Measurements from ENCODE around the gene SMIM21. TPM values are rescaled to one million over a fixed set of nuclear protein-coding genes. Genes with fewer than 3 reads are reported as not detected.

Gene SMIM21
- total RNA-seq, 1 experiment from 2014 or later: not detected

DNA sequence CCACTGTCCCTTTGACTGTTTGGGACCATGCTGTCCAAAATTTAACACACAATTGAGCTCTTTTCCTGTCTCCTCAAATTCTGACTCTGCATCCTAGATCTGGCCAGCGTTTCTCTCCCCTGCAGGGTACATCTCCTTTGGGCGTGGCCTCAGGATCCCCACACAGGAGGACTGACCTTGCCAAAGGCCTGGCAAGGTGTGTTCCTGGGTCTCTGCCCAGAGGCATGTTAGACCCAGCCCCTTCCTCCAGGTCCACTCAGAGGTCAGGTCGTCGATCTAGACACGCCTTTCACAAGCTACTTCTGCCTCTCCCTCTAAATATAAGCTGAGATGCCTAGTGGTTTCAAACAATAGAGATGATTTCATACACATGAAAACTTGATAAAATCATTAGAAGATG lies 45.4 kb upstream of the SMIM21 start:
- H3K27me3 Mint-ChIP-seq (ENCODE audit: unreplicated experiment): peaks cover 16% of the 10 kb centered on the region
- H3K4me1 Mint-ChIP-seq (ENCODE audit: low read depth, unreplicated experiment): no peaks in the 10 kb centered on the region
- no peak overlapping the region for H3K4me3 Mint-ChIP-seq (ENCODE audit: low read depth, unreplicated experiment)
- no peak overlapping the region for H3K27ac Mint-ChIP-seq (ENCODE audit: unreplicated experiment)
- H3K36me3 Mint-ChIP-seq (ENCODE audit: insufficient read depth, unreplicated experiment): no peaks in the 10 kb centered on the region
- intact Hi-C loops (cut with micrococcal nuclease; ENCODE audit: unreplicated experiment): loop anchor here (10.0 kb wide), 1 partner anchor 428 kb away; no protein-coding TSS in a partner anchor
- CTCF ChIA-PET: no interaction called here
- DNase-seq: no peak
- H3K9me3 Mint-ChIP-seq (ENCODE audit: low read depth, unreplicated experiment): peaks cover 6% of the 10 kb centered on the region
- TF ChIP-seq, protein P1, sequence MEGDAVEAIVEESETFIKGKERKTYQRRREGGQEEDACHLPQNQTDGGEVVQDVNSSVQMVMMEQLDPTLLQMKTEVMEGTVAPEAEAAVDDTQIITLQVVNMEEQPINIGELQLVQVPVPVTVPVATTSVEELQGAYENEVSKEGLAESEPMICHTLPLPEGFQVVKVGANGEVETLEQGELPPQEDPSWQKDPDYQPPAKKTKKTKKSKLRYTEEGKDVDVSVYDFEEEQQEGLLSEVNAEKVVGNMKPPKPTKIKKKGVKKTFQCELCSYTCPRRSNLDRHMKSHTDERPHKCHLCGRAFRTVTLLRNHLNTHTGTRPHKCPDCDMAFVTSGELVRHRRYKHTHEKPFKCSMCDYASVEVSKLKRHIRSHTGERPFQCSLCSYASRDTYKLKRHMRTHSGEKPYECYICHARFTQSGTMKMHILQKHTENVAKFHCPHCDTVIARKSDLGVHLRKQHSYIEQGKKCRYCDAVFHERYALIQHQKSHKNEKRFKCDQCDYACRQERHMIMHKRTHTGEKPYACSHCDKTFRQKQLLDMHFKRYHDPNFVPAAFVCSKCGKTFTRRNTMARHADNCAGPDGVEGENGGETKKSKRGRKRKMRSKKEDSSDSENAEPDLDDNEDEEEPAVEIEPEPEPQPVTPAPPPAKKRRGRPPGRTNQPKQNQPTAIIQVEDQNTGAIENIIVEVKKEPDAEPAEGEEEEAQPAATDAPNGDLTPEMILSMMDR (IDR thresholded peaks at IDR 0.05; ENCODE audit: unreplicated experiment): no peak
- BruUV-seq (replicated peaks): no TSS peak

DNA sequence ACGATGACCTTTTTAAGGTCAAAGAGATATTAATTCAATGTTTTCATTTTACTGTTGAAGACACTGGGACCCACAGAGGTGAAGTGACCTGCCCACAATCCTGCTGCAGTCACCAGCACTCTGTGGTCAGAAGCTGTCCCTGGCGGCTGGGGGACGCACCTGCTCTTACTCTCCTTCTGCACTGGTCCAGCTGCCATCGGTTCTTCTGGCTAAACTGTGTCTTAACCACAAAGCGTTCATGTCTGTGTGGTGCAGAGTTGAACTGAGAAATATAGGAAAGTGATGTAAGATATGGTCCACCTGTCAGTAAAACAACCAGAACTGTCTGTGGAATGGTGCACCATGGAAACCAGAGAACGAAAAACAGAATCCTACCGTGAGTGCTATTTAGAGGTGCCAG lies 44.9 kb upstream of the SMIM21 start:
- BruUV-seq (replicated peaks): no TSS peak
- Mint-ChIP-seq H3K27me3 (ENCODE audit: unreplicated experiment) (peaks cover 16% of the 10 kb centered on the region), H3K27ac (ENCODE audit: unreplicated experiment) (no peak overlapping the region), H3K4me3 (ENCODE audit: low read depth, unreplicated experiment) (no peak overlapping the region), H3K9me3 (ENCODE audit: low read depth, unreplicated experiment) (peaks cover 3% of the 10 kb centered on the region), H3K4me1 (ENCODE audit: low read depth, unreplicated experiment) (no peaks in the 10 kb centered on the region), H3K36me3 (ENCODE audit: insufficient read depth, unreplicated experiment) (no peaks in the 10 kb centered on the region)
- CTCF ChIA-PET: no interaction called here
- TF ChIP-seq, protein P1 (IDR thresholded peaks at IDR 0.05; ENCODE audit: unreplicated experiment): no peak
- DNase-seq: no peak
- intact Hi-C loops (cut with micrococcal nuclease; ENCODE audit: unreplicated experiment): loop anchor here (10.0 kb wide), 1 partner anchor 428 kb away; no protein-coding TSS in a partner anchor

DNA sequence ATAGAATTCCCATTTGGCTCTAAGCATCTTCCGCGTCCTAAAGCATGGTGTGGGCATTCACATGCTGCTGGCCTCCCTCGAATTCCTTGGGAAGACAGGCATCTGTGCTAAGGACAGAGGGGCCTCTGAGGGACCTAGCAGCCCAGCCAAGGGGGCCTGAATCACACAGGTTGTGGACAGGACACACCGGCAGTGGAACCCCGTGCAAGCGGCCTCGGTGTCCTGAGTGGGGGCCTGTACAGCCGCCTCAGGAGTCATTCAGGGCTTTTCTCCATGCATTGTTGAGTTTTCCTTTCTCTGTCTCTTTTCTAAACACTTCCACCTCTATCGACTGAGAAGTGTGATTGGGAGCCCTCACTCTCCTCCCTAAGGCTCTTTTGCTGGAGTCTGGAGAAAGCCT lies 44.3 kb upstream of the SMIM21 start:
- Mint-ChIP-seq H3K36me3 (ENCODE audit: insufficient read depth, unreplicated experiment) (no peaks in the 10 kb centered on the region), H3K4me1 (ENCODE audit: low read depth, unreplicated experiment) (no peaks in the 10 kb centered on the region), H3K9me3 (ENCODE audit: low read depth, unreplicated experiment) (peaks cover 3% of the 10 kb centered on the region), H3K4me3 (ENCODE audit: low read depth, unreplicated experiment) (no peak overlapping the region), H3K27me3 (ENCODE audit: unreplicated experiment) (peaks cover 16% of the 10 kb centered on the region), H3K27ac (ENCODE audit: unreplicated experiment) (no peak overlapping the region)
- intact Hi-C loops (cut with micrococcal nuclease; ENCODE audit: unreplicated experiment): loop anchor here (10.0 kb wide), 1 partner anchor 427 kb away; no protein-coding TSS in a partner anchor
- no TSS peak for BruUV-seq (replicated peaks)
- TF ChIP-seq, protein P1 (IDR thresholded peaks at IDR 0.05; ENCODE audit: unreplicated experiment): no peak
- CTCF ChIA-PET: no interaction called here
- DNase-seq: no peak

DNA sequence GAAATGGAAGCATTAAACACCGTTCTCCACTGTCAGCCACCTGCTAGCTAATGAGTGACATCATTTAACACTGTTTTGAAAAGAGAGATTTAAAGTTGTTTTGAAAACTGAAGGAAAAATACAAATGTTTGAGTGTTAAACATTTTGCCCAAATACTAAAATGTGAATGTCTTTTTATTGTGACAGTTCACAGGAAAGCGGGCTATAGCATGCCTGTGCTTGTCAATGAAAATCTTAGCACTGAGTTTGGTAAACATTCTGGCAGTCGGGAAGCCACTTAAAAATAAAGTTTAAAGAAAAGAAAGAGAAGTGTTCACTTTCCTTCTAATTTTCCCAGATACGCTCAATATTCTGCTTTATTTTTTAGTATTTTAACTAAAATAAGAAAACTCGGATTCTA lies 40.3 kb upstream of the SMIM21 start:
- CTCF ChIA-PET: no interaction called here
- Mint-ChIP-seq H3K4me3 (ENCODE audit: low read depth, unreplicated experiment) (no peak overlapping the region), H3K27ac (ENCODE audit: unreplicated experiment) (no peak overlapping the region), H3K36me3 (ENCODE audit: insufficient read depth, unreplicated experiment) (no peaks in the 10 kb centered on the region), H3K4me1 (ENCODE audit: low read depth, unreplicated experiment) (no peaks in the 10 kb centered on the region), H3K9me3 (ENCODE audit: low read depth, unreplicated experiment) (peaks cover 7% of the 10 kb centered on the region), H3K27me3 (ENCODE audit: unreplicated experiment) (peaks cover 16% of the 10 kb centered on the region)
- TF ChIP-seq, protein P1 (IDR thresholded peaks at IDR 0.05; ENCODE audit: unreplicated experiment): no peak
- intact Hi-C loops (cut with micrococcal nuclease; ENCODE audit: unreplicated experiment): no loop called here
- DNase-seq: no peak
- no TSS peak for BruUV-seq (replicated peaks)
